Stimulated activated CD4-positive, alpha-beta T cell treated with anti-CD3 and anti-CD28 coated beads, Interleukin-4, amount 100 ng/mL, for 48 hours (primary cell): Measurements from ENCODE around the gene SOSTDC1.
"Not testable (repeated sequence)": the region's sequence is repeated elsewhere in the genome, so short reads cannot be mapped to it uniquely, and the experiment has no call there.

ENCODE experiments used
- DNase-seq, 2 donors: peaks; one replicate each; pipeline ENCODE4 v3.0.0-alpha.2; 2020; ENCODE audit warnings: low read depth in 2 of 2

The SOSTDC1 gene

GRCh38 chr7:16462431-16462889, 3.1 kb downstream of the SOSTDC1 start:
- no peak for DNase-seq

DNA sequence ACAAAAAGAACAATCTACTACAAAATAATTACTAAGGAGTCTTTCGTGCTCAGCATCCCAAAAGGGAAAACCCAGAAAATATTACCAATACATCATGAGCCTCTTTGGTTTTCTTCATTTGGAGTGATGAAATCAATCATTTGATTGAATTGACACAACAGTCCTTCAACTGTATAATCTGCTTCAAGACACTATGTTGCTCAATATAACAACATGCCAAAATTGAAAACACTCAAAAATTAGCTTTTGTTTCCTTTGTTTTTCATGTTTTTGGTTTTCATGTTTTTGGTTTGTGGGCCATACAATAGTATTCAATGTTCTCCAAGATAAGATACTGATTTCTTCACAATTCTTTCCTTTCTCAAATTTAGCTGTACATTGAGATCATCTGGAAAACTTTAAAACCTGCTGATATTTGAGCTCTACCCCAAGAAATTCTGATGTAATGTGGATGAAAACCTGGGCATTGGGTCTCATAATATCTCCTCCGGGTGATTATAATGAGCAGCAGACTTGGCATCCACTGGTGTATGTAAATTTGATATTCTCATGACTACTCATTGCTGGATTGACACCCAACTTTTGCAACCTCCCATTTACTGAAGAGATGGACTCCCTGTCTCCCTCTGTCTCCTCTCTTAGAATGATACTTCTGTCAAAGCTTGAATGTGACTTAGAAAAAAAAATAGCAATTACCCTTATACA, 4.6 kb downstream of the SOSTDC1 start:
- DNase-seq = no peak

DNA sequence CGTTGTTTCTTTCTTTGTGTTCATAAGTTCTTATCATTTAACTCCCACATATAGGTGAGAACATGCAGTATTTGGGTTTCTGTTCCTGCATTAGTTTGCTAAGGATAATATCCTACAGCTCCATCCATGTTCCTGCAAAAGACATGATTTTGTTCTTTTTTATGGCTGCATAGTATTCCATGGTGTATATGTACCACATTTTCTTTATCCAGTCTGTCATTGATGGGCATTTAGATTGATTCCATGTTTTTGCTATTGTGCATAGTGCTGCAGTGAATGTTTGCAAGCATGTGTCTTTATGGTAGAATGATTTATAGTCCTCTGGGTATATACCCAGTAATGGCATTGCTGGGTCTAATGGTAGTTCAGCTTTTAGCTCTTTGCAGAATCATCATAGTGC, 9.2 kb downstream of the SOSTDC1 start:
- not testable (repeated sequence) for DNase-seq

DNA sequence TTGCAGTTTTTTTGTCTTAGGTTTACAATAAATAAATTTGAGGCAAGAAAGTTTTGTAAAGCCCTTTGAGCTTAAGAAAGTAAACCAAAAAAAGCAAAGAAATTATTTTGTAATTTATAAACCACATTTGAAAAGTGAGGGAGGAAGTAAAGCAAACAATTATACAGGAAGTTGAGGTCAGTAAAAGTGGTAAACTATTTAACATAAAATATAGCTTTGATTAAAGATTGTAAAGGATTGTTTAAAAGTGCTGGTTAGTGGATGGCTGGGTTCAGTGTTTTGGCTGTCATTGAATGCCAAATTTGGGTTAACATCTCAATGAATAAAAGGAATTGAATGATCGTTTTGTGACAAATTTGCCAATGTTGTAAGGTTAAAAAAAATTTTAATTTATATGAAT, 9.9 kb downstream of the SOSTDC1 start:
- DNase-seq = no peak

GRCh38 chr7:16450366-16450765, 15.2 kb downstream of the SOSTDC1 start:
- no peak for DNase-seq

DNA sequence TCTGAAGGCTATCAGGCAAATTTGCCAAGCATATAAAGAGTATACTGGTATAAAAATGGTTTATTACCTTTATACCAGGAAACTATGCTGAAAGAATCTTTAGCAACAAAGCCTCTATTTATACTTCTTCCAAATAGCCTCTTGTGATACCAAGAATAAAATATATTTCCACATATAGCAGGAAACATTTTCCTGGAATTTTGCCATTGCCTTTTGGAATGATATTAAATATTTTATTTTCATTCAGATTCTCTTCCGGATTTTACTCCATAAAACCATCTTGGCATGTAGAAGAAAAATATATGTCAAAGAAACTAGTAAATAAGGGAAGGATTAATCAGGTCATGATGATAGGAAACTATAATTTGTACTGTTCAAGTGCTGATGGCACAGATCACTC, 17.7 kb downstream of the SOSTDC1 start:
- no peak for DNase-seq

DNA sequence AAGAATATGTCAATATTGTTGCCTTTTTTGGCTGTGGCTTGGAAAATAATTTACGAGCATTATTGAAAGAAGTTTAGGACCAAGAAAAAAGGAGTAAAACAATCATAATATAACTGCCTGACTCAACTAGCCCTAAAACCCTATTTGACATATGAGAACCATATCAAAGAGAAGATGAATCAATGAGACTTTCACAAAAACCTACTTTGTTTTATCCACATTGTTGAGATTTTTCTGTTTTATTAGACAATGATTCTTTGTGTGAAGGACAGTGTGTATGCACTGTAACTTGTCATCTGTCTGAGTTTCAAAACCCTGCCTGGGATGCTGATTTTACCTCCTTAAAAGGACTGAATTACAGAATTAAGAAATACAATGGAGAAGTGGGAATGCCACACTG, 19.0 kb downstream of the SOSTDC1 start:
- DNase-seq = no peak

DNA sequence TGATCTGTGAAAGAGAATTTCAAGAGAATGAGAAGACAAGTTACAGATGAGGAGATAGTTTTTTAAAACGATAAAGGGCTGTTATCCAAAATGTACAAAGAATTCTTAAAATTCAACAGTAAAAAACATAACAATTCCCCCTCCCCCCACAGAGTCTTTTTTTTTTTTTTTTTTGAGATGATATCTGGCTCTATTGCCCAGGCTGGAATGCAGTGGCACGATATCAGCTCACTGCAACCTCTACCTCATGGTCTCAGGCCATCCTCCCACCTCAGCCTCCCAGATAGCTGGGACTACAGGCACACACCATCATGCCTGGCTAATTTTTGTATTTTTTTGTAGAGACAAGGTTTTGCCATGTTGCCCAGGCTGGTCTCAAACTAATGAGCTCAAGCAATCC, 21.7 kb downstream of the SOSTDC1 start:
- DNase-seq = not testable (repeated sequence)

GRCh38 chr7:16438988-16439387, 26.6 kb downstream of the SOSTDC1 start:
- DNase-seq = no peak

- no peak for DNase-seq
Measured at GRCh38 chr7:16436306-16436705, 29.2 kb downstream of the SOSTDC1 start.

- no peak for DNase-seq
Measured at GRCh38 chr7:16433568-16434122, 31.9 kb downstream of the SOSTDC1 start.

DNA sequence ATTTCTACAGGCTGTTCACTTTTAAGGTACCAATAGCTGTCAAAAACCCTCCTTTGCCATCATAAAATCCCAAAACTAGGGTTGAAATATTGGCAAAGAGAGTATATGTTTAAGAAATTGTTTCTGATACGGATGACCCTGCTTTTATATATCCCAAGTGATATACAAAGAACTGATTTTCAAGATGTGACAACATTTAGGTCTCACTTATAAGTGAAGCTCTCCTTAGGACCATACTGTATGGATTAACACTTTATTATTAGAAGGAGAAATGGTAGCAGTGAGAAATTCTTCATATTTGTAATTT, 33.2 kb downstream of the SOSTDC1 start:
- DNase-seq = no peak

GRCh38 chr7:16431646-16432424, 33.7 kb downstream of the SOSTDC1 start:
- DNase-seq = no peak

DNA sequence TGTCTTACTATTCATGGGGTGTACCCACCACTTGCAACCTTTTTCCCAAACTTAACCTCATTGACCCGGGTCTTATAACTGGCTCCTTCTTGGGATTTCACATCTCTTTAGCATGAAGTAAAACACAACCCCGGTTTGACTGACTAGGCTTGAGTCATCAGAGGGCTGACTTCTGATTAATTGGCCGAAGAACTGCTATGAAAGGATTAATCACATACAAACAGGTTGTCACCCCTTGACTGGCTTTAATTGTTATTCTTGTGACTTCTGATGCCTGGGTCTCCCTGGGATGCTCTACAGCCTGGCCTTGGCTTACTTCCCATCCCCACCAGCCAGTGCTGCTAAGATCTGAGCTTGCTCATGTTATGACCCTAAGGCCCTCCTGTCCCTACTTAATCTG, 35.4 kb downstream of the SOSTDC1 start:
- no peak for DNase-seq

DNA sequence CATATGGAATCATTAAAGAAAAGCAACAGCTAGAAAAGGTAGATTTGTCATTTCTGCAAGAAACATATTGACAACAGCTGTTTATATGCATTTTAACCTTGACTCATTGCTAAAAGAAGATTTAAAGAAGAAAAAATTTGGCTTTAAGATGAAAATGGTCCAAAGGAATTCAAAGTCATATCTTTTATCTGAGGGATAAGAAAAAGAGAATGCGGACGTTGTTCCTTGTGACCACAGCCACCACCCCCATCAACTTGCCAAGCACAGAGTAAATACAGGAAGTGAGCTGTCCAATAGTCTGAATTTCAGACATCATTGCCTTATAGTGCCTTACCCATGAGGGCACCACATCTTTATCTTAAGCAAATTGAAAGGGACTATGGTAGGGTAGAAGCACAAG, 36.9 kb downstream of the SOSTDC1 start:
- DNase-seq = no peak

GRCh38 chr7:16428182-16428581, 37.4 kb downstream of the SOSTDC1 start:
- DNase-seq = no peak

- DNase-seq = no peak
Measured at GRCh38 chr7:16423761-16424160, 41.8 kb downstream of the SOSTDC1 start.

DNA sequence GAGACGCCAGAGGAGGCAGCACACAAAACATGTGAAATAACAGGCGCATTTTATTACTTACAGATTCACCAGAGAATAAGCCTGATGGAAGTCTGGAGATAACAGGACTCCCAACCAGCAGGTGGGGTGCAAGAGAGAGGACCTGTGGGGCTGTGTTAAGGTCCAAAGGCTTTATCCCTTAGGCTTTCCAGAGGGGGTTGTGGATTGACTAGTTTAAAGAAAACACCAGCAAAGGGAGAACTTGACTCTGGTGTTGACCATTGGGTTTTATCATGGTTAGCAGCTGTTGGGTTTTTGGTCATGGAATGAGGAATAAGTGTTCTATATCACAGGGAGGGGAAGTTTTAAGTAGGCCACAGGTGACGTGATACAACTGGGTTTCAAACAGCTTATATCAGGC, 42.6 kb downstream of the SOSTDC1 start:
- DNase-seq = no peak

- no peak for DNase-seq
Measured at GRCh38 chr7:16422103-16422435, 43.5 kb downstream of the SOSTDC1 start.

GRCh38 chr7:16421333-16422102, 44.0 kb downstream of the SOSTDC1 start, which contains the start of gene CRPPA:
TSS of gene CRPPA (minus strand) at chr7:16421538. CDS start at chr7:16421322, 216 bp downstream.
- peak; percentile 8 to 18 for DNase-seq

DNA sequence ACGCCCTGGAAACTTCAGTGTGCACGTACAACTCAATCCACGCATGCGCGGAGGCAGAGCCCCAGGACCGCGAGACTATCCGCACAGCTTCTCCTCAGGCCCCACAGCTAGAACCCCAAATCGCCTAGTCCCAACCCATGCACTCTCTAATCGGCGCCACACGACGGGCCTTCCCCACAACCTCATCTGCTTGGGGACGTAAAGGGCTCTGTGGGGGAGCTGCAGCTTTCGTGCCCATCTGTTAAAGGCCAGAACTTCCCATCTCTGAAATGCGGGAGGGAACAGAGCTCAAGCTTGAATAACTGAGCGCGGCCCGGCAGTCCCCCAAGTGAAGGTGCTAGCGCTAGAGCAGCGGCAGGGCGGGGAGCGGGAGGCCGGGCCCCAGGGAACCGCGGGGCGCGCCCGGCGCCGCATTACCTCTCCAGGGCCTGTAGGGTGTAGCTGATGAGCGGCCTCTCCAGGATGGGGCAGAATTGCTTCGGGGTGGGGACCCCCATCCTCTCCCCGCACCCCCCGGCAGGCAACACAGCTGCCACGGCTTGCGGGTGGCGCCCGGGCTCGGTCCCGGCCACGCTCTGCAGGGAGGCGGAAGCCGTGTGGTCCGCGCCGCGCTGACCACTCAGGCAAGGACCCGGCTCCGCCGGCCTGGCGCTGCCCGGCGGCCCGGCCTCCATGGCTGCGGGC, 44.7 kb downstream of the SOSTDC1 start:
- peak; percentile 66 to 73 for DNase-seq

- no peak for DNase-seq
Measured at GRCh38 chr7:16420329-16420648, 45.2 kb downstream of the SOSTDC1 start.
